CD1c-positive myeloid dendritic cell (primary cell): ENCODE data around the gene TTC28.

Source experiments
- DNase-seq: peaks from one replicate; pipeline ENCODE4 v3.0.0-alpha.2; 2016; ENCODE audit errors: extremely low spot score

Gene TTC28

GRCh38 chr22:27970596-27971220 is 708.9 kb downstream of the TTC28 start:
- DNase-seq, result no peak

GRCh38 chr22:27966168-27967064 is 713.2 kb downstream of the TTC28 start:
- DNase-seq, result no peak

GRCh38 chr22:27962268-27963044 is 717.2 kb downstream of the TTC28 start:
- DNase-seq, result no peak

GRCh38 chr22:27961680-27962079 is 718.0 kb downstream of the TTC28 start:
- no peak for DNase-seq

GRCh38 chr22:27961182-27961581 is 718.5 kb downstream of the TTC28 start:
- no peak for DNase-seq

- no peak for DNase-seq
Measured at GRCh38 chr22:27959335-27960090, 720.1 kb downstream of the TTC28 start.

- DNase-seq, result peak; percentile 47
Measured at GRCh38 chr22:27952779-27953178, 726.9 kb downstream of the TTC28 start.

GRCh38 chr22:27952091-27952490 is 727.5 kb downstream of the TTC28 start:
- peak; percentile 31 for DNase-seq

GRCh38 chr22:27949421-27949820 is 730.2 kb downstream of the TTC28 start:
- DNase-seq, result no peak

- no peak for DNase-seq
Measured at GRCh38 chr22:27948569-27948968, 731.1 kb downstream of the TTC28 start.

- no peak for DNase-seq
Measured at GRCh38 chr22:27947448-27947847, 732.2 kb downstream of the TTC28 start.

GRCh38 chr22:27941143-27941542 is 738.5 kb downstream of the TTC28 start:
- DNase-seq, result no peak

- no peak for DNase-seq
Measured at GRCh38 chr22:27937453-27937852, 742.2 kb downstream of the TTC28 start.

- DNase-seq, result no peak
Measured at GRCh38 chr22:27935897-27936296, 743.7 kb downstream of the TTC28 start.

GRCh38 chr22:27934069-27934468 is 745.6 kb downstream of the TTC28 start:
- no peak for DNase-seq

- DNase-seq, result no peak
Measured at GRCh38 chr22:27933186-27933983, 746.3 kb downstream of the TTC28 start.

GRCh38 chr22:27930331-27931060 is 749.1 kb downstream of the TTC28 start:
- DNase-seq, result no peak
